Activated naive CD4-positive, alpha-beta T cell treated with anti-CD3 and anti-CD28 coated beads, Interleukin-2, amount 10 ng/mL, durations not matched to agents 7 days and 5 days (primary cell): Measurements from ENCODE around the gene TMBIM6.

Experiments used
- CTCF ChIA-PET: fragments of 350-600 bp; sonication (Branson Sonifier 250); formaldehyde crosslinking; loops from one replicate; lab custom pipeline; 2021; ENCODE audit warnings: antibody characterized with exemption; lab: Charles Lee
- DNase-seq: peaks from one replicate; pipeline ENCODE4 v3.0.0-alpha.2; 2020
- H3K27ac Mint-ChIP-seq: one replicate; pipeline ENCODE4 v1.8.0; 2021; ENCODE audit warnings: mild to moderate bottlenecking, moderate library complexity, mixed read lengths
- H3K27me3 Mint-ChIP-seq: one replicate; pipeline ENCODE4 v1.8.0; 2021; ENCODE audit warnings: mild to moderate bottlenecking, mixed read lengths
- H3K36me3 Mint-ChIP-seq: one replicate; pipeline ENCODE4 v1.8.0; 2021; ENCODE audit warnings: mixed read lengths
- H3K4me1 Mint-ChIP-seq: one replicate; pipeline ENCODE4 v1.8.0; 2021; ENCODE audit warnings: mixed read lengths
- H3K4me3 Mint-ChIP-seq: one replicate; pipeline ENCODE4 v1.8.0; 2021; ENCODE audit warnings: mild to moderate bottlenecking, moderate library complexity, mixed read lengths
- H3K9me3 Mint-ChIP-seq: one replicate; pipeline ENCODE4 v1.8.0; 2021; ENCODE audit warnings: mixed read lengths

TMBIM6 gene

GRCh38 chr12:49740930-49741881, at the start of gene TMBIM6:
TMBIM6 (plus strand) TSS chr12:49741557; CDS start chr12:49752494, 10,937 bp downstream.
- H3K9me3 Mint-ChIP-seq = no peaks in the 10 kb centered on the region
- peak within 1 kb of the TSS; percentile 97 for H3K27ac Mint-ChIP-seq
- H3K4me3 Mint-ChIP-seq = peak within 1 kb of the TSS; percentile 80
- H3K4me1 Mint-ChIP-seq = peaks cover 40% of the 10 kb centered on the region
- peaks cover 4% of the 10 kb centered on the region for H3K27me3 Mint-ChIP-seq
- CTCF ChIA-PET = interaction anchor here (0.5 to 3.2 kb wide), 29 partner anchors 8 to 551 kb away, joined by 3 to 42 read pairs (median 5); partner anchors contain the start of genes BCDIN3D and FMNL3
- peak; percentile 99 for DNase-seq
- peaks cover 31% of the 10 kb centered on the region for H3K36me3 Mint-ChIP-seq

GRCh38 chr12:49692851-49693250, 48.5 kb upstream of the TMBIM6 start:
- H3K27ac Mint-ChIP-seq = no peak overlapping the region

GRCh38 chr12:49693931-49694444, 47.4 kb upstream of the TMBIM6 start:
- Mint-ChIP-seq H3K9me3 (no peaks in the 10 kb centered on the region), H3K27me3 (no peaks in the 10 kb centered on the region), H3K4me1 (peaks cover 16% of the 10 kb centered on the region), H3K36me3 (peaks cover 7% of the 10 kb centered on the region), H3K4me3 (no peak overlapping the region), H3K27ac (no peak overlapping the region)
- CTCF ChIA-PET = no interaction called here
- no peak for DNase-seq

More at GRCh38 chr12:49692851-49693250, 48.5 kb upstream of the TMBIM6 start:
- H3K9me3 Mint-ChIP-seq = no peaks in the 10 kb centered on the region
- H3K27me3 Mint-ChIP-seq = no peaks in the 10 kb centered on the region
- CTCF ChIA-PET = interaction anchor here (1.0 kb wide), 1 partner anchor 45 kb away, joined by 3 read pairs; no protein-coding TSS in a partner anchor
- H3K4me3 Mint-ChIP-seq = no peak overlapping the region
- no peak for DNase-seq
- peaks cover 5% of the 10 kb centered on the region for H3K4me1 Mint-ChIP-seq
- H3K36me3 Mint-ChIP-seq = peaks cover 6% of the 10 kb centered on the region

GRCh38 chr12:49696723-49697122, 44.6 kb upstream of the TMBIM6 start:
- CTCF ChIA-PET = interaction anchor here (1.1 to 1.6 kb wide), 3 partner anchors 59 to 82 kb away, joined by 4 read pairs; no protein-coding TSS in a partner anchor
- no peaks in the 10 kb centered on the region for H3K9me3 Mint-ChIP-seq
- H3K27me3 Mint-ChIP-seq = no peaks in the 10 kb centered on the region
- peaks cover 8% of the 10 kb centered on the region for H3K36me3 Mint-ChIP-seq
- peaks cover 25% of the 10 kb centered on the region for H3K4me1 Mint-ChIP-seq
- H3K4me3 Mint-ChIP-seq = no peak overlapping the region
- DNase-seq = no peak
- no peak overlapping the region for H3K27ac Mint-ChIP-seq

GRCh38 chr12:49697808-49698207, 43.5 kb upstream of the TMBIM6 start:
- Mint-ChIP-seq H3K4me1 (peaks cover 32% of the 10 kb centered on the region), H3K9me3 (no peaks in the 10 kb centered on the region), H3K27ac (no peak overlapping the region), H3K27me3 (no peaks in the 10 kb centered on the region), H3K36me3 (peaks cover 5% of the 10 kb centered on the region), H3K4me3 (no peak overlapping the region)
- no peak for DNase-seq
- CTCF ChIA-PET = interaction anchor here (0.9 to 1.6 kb wide), 2 partner anchors 60 to 248 kb away, joined by 3 to 4 read pairs; no protein-coding TSS in a partner anchor

GRCh38 chr12:49698619-49699545, 42.5 kb upstream of the TMBIM6 start:
- Mint-ChIP-seq H3K4me3 (peak overlapping the region; percentile 54), H3K27ac (peak overlapping the region; percentile 88), H3K27me3 (no peaks in the 10 kb centered on the region), H3K4me1 (peaks cover 42% of the 10 kb centered on the region), H3K36me3 (peaks cover 5% of the 10 kb centered on the region), H3K9me3 (no peaks in the 10 kb centered on the region)
- CTCF ChIA-PET = interaction anchor here (1.0 kb wide), 1 partner anchor 24 kb away, joined by 3 read pairs; no protein-coding TSS in a partner anchor
- DNase-seq = peak; percentile 52

GRCh38 chr12:49702009-49702408, 39.3 kb upstream of the TMBIM6 start:
- DNase-seq = no peak
- no peak overlapping the region for H3K27ac Mint-ChIP-seq
- peaks cover 65% of the 10 kb centered on the region for H3K4me1 Mint-ChIP-seq
- H3K36me3 Mint-ChIP-seq = peaks cover 14% of the 10 kb centered on the region
- peaks cover 4% of the 10 kb centered on the region for H3K27me3 Mint-ChIP-seq
- CTCF ChIA-PET = interaction anchor here (3.5 to 14.0 kb wide), 3 partner anchors 31 to 66 kb away, joined by 11 to 370 read pairs (median 152); no protein-coding TSS in a partner anchor
- H3K4me3 Mint-ChIP-seq = no peak overlapping the region
- H3K9me3 Mint-ChIP-seq = no peaks in the 10 kb centered on the region

GRCh38 chr12:49702676-49703215, 38.6 kb upstream of the TMBIM6 start:
- no peak overlapping the region for H3K4me3 Mint-ChIP-seq

GRCh38 chr12:49703647-49704137, 37.7 kb upstream of the TMBIM6 start:
- peaks cover 14% of the 10 kb centered on the region for H3K36me3 Mint-ChIP-seq
- CTCF ChIA-PET = interaction anchor here (0.7 to 14.0 kb wide), 8 partner anchors 17 to 81 kb away, joined by 3 to 370 read pairs (median 5); partner anchors contain the start of genes PRPF40B and TMBIM6
- H3K27ac Mint-ChIP-seq = no peak overlapping the region
- no peak overlapping the region for H3K4me3 Mint-ChIP-seq
- H3K9me3 Mint-ChIP-seq = no peaks in the 10 kb centered on the region
- DNase-seq = peak; percentile 25
- peaks cover 15% of the 10 kb centered on the region for H3K27me3 Mint-ChIP-seq
- H3K4me1 Mint-ChIP-seq = peaks cover 61% of the 10 kb centered on the region

More at GRCh38 chr12:49702676-49703215, 38.6 kb upstream of the TMBIM6 start:
- H3K4me1 Mint-ChIP-seq = peaks cover 68% of the 10 kb centered on the region
- H3K36me3 Mint-ChIP-seq = peaks cover 14% of the 10 kb centered on the region
- no peak for DNase-seq
- no peaks in the 10 kb centered on the region for H3K9me3 Mint-ChIP-seq
- CTCF ChIA-PET = interaction anchor here (0.7 to 14.0 kb wide), 6 partner anchors 32 to 78 kb away, joined by 3 to 370 read pairs (median 8); partner anchors contain the start of gene TMBIM6
- peaks cover 8% of the 10 kb centered on the region for H3K27me3 Mint-ChIP-seq
- no peak overlapping the region for H3K27ac Mint-ChIP-seq

GRCh38 chr12:49705479-49706134, 35.8 kb upstream of the TMBIM6 start:
- no peak overlapping the region for H3K27ac Mint-ChIP-seq
- peaks cover 11% of the 10 kb centered on the region for H3K36me3 Mint-ChIP-seq
- H3K4me1 Mint-ChIP-seq = peaks cover 47% of the 10 kb centered on the region
- peak overlapping the region; percentile 92 for H3K4me3 Mint-ChIP-seq
- peak; percentile 23 for DNase-seq
- H3K27me3 Mint-ChIP-seq = peaks cover 30% of the 10 kb centered on the region
- no peaks in the 10 kb centered on the region for H3K9me3 Mint-ChIP-seq
- CTCF ChIA-PET = interaction anchor here (0.8 to 14.0 kb wide), 15 partner anchors 12 to 133 kb away, joined by 3 to 370 read pairs (median 4); no protein-coding TSS in a partner anchor

- CTCF ChIA-PET = interaction anchor here (0.6 to 14.0 kb wide), 15 partner anchors 15 to 507 kb away, joined by 3 to 370 read pairs (median 5); partner anchors contain the start of gene TMBIM6
- Mint-ChIP-seq H3K27me3 (peaks cover 36% of the 10 kb centered on the region), H3K36me3 (peaks cover 11% of the 10 kb centered on the region)
These were observed 34.8 kb upstream of the TMBIM6 start for GRCh38 chr12:49706351-49707127.

More at GRCh38 chr12:49706351-49707127, 34.8 kb upstream of the TMBIM6 start:
- H3K9me3 Mint-ChIP-seq = no peaks in the 10 kb centered on the region
- peak; percentile 40 for DNase-seq
- H3K4me3 Mint-ChIP-seq = peak overlapping the region; percentile 92
- H3K27ac Mint-ChIP-seq = peak overlapping the region; percentile 66
- H3K4me1 Mint-ChIP-seq = peaks cover 46% of the 10 kb centered on the region
